A549 (cell line): ENCODE measurements around the gene ANKRD33B.

Source experiments
- CTCF ChIP-seq: fragments of >200 bp; sonication (Bioruptor Twin); formaldehyde crosslinking; IDR thresholded peaks from 3 replicates; pipeline ENCODE4 v1.5.1; 2016
- EP300 ChIP-seq, 2 experiments: fragments of >200 bp; sonication (Bioruptor Twin); formaldehyde crosslinking; IDR thresholded peaks; 2 replicates in 1 of 2; 3 replicates in 1 of 2; pipeline ENCODE4 v1.6.1; 2016 to 2017
- MAFK ChIP-seq: fragments of 450-650 bp; IDR thresholded peaks from 2 replicates; pipeline ENCODE4 v1.6.1; 2014; ENCODE audit not compliant: partially characterized antibody
- NFE2L2 ChIP-seq: fragments of 150-350 bp; conservative IDR thresholded peaks from 2 replicates; pipeline ENCODE4 v1.6.1; 2014; ENCODE audit warnings: low read length
- POLR2A ChIP-seq: IDR thresholded peaks from 2 replicates; pipeline ENCODE4 v1.6.1; 2012; ENCODE audit warnings: mild to moderate bottlenecking, low read length
- REST ChIP-seq: fragments of 200-600 bp; sonication (generic); IDR thresholded peaks from 2 replicates; pipeline ENCODE4 v1.6.1; 2016; ENCODE audit warnings: antibody characterized with exemption, mild to moderate bottlenecking, moderate library complexity

GRCh38 chr5:10596886-10597451 lies 33.1 kb downstream of the ANKRD33B start:
- TF ChIP-seq MAFK (no peak), POLR2A (no peak), CTCF (no peak), EP300 (IDR thresholded peaks at IDR 0.05) (no peak), NFE2L2 (no peak), REST (no peak)
